Stimulated activated CD4-positive, alpha-beta T cell treated with anti-CD3 and anti-CD28 coated beads, Interleukin-1b, Interleukin-23, amount 100 ng/mL, for 1 hour (primary cell): ENCODE measurements around the gene FAM131A.

ENCODE experiments used
- DNase-seq, 2 donors: peaks; one replicate each; pipeline ENCODE4 v3.0.0-alpha.2; 2020; ENCODE audit warnings: low read depth in 2 of 2

The FAM131A gene

GRCh38 chr3:184377882-184378445, 40.6 kb downstream of the FAM131A start, which contains the start of gene THPO:
TSS of gene THPO (minus strand) at chr3:184378207. CDS start at chr3:184376259, 1,948 bp downstream.
- no peak for DNase-seq

GRCh38 chr3:184378651-184379357, 41.4 kb downstream of the FAM131A start:
- DNase-seq = no peak

GRCh38 chr3:184379358-184380184, 42.2 kb downstream of the FAM131A start, which contains the start of gene CHRD:
TSS of gene CHRD (plus strand) at chr3:184380054. CDS start at chr3:184380319, 265 bp downstream.
- no peak for DNase-seq

- no peak for DNase-seq
Observed at GRCh38 chr3:184380185-184380626, 42.8 kb downstream of the FAM131A start.

- no peak for DNase-seq
Observed at GRCh38 chr3:184380627-184381260, 43.3 kb downstream of the FAM131A start.

- no peak for DNase-seq
Observed at GRCh38 chr3:184381261-184382224, 44.1 kb downstream of the FAM131A start.

- DNase-seq = no peak
Observed at GRCh38 chr3:184382326-184383032, 45.1 kb downstream of the FAM131A start.

- DNase-seq = no peak
Observed at GRCh38 chr3:184383033-184383740, 45.8 kb downstream of the FAM131A start.

GRCh38 chr3:184384342-184384741, 46.9 kb downstream of the FAM131A start:
- no peak for DNase-seq

GRCh38 chr3:184384856-184385422, 47.5 kb downstream of the FAM131A start:
- no peak for DNase-seq

GRCh38 chr3:184386047-184386806, 48.8 kb downstream of the FAM131A start:
- no peak for DNase-seq

GRCh38 chr3:184387174-184387714, 49.8 kb downstream of the FAM131A start:
- no peak for DNase-seq

- no peak for DNase-seq
Observed at GRCh38 chr3:184388164-184388935, 51.0 kb downstream of the FAM131A start.

GRCh38 chr3:184388936-184389230, 51.5 kb downstream of the FAM131A start:
- DNase-seq = no peak

GRCh38 chr3:184389384-184389783, 52.0 kb downstream of the FAM131A start:
- no peak for DNase-seq

- no peak for DNase-seq
Observed at GRCh38 chr3:184389935-184390528, 52.6 kb downstream of the FAM131A start.

- no peak for DNase-seq
Observed at GRCh38 chr3:184391266-184391665, 53.9 kb downstream of the FAM131A start.
